Measurements from ENCODE around the gene TCEA3. TPM values are rescaled to one million over a fixed set of nuclear protein-coding genes. Genes with fewer than 3 reads are reported as not detected.

Gene TCEA3
- total and polyA plus RNA-seq, 10 of the 15 experiments (the other 5 are each of a cell fraction or from before 2014, with no cell fraction given): 0.06 to 0.23 (median 0.08) TPM; not detected in 7

- ChIA-PET RAD21 (ENCODE audit: unreplicated experiment) (no interaction called here), CTCF (no interaction called here), POLR2A (no interaction called here), SMC1A (ENCODE audit: uncharacterized antibody, unreplicated experiment) (no interaction called here)
- Histone ChIP-seq H3K9ac (ENCODE audit: control insufficient read depth, insufficient read depth, low read length) (no peak overlapping the region), H3K27ac (ENCODE audit: control insufficient read depth, insufficient read depth) (no peak overlapping the region), H2AFZ (ENCODE audit: control insufficient read depth, low read depth, low read length) (no peak overlapping the region), H4K20me1 (ENCODE audit: control insufficient read depth, insufficient read depth) (no peaks in the 10 kb centered on the region), H3K4me3 (no peak overlapping the region), H3K4me2 (ENCODE audit: control insufficient read depth, insufficient read depth) (no peak overlapping the region), H3K36me3 (ENCODE audit: control insufficient read depth in 2 of 2, insufficient read depth in 2 of 2, low read length in 1 of 2) (no peaks in the 10 kb centered on the region), H3K27me3 (replicated peaks in 1 of 2; ENCODE audit: control insufficient read depth in 2 of 2, insufficient read depth in 2 of 2, low read length in 1 of 2) (peaks cover 0 to 2% of the 10 kb centered on the region in 2 experiments; a peak in 2 of 4 replicates), H3K9me3 (replicated peaks; ENCODE audit: control insufficient read depth, insufficient read depth, low read length) (no peaks in the 10 kb centered on the region), H3K79me2 (ENCODE audit: control insufficient read depth, insufficient read depth, low read length) (no peaks in the 10 kb centered on the region), H3K4me1 (ENCODE audit: control insufficient read depth, insufficient read depth, low read length) (peaks cover 3% of the 10 kb centered on the region; the same call in 1 of the 2 replicates)
- in situ Hi-C loops (cut with MboI): no loop called here
- TF ChIP-seq SPI1 (IDR thresholded peaks at IDR 0.05; ENCODE audit: borderline replicate concordance, insufficient read depth, low read depth, low read length) (peak; percentile 34; the same call in 1 of the 2 replicates), HCFC1 (IDR thresholded peaks at IDR 0.05; ENCODE audit: low read length) (no peak), JUND (IDR thresholded peaks at IDR 0.05; ENCODE audit: low read depth, low read length) (no peak)
- intact Hi-C loops (cut with micrococcal nuclease; ENCODE audit: unreplicated experiment): no loop called here
- no peak for DNase-seq (ENCODE audit: low read depth, low spot score)
- BruUV-seq (replicated peaks): no TSS peak
- WGBS (ENCODE audit: insufficient coverage, insufficient replicate concordance, low lambda C conversion rate, missing lambda C conversion rate): 56% methylated on average over 5 of the region's 5 CpGs
- no peak for ATAC-seq
- no peak for FAIRE-seq
Observed at GRCh38 chr1:23381233-23381885, 43.2 kb downstream of the TCEA3 start.

- WGBS (ENCODE audit: insufficient coverage, insufficient replicate concordance, low lambda C conversion rate, missing lambda C conversion rate): 53% methylated on average over 5 of the region's 5 CpGs
- Histone ChIP-seq H3K36me3 (ENCODE audit: control insufficient read depth in 2 of 2, insufficient read depth in 2 of 2, low read length in 1 of 2) (no peaks in the 10 kb centered on the region), H3K4me3 (no peak overlapping the region), H3K27me3 (replicated peaks in 1 of 2; ENCODE audit: control insufficient read depth in 2 of 2, insufficient read depth in 2 of 2, low read length in 1 of 2) (peaks cover 0 to 2% of the 10 kb centered on the region in 2 experiments; a peak in 2 of 4 replicates), H3K4me2 (ENCODE audit: control insufficient read depth, insufficient read depth) (no peak overlapping the region), H3K79me2 (ENCODE audit: control insufficient read depth, insufficient read depth, low read length) (no peaks in the 10 kb centered on the region), H3K9ac (ENCODE audit: control insufficient read depth, insufficient read depth, low read length) (no peak overlapping the region), H3K27ac (ENCODE audit: control insufficient read depth, insufficient read depth) (no peak overlapping the region), H2AFZ (ENCODE audit: control insufficient read depth, low read depth, low read length) (no peak overlapping the region), H3K4me1 (ENCODE audit: control insufficient read depth, insufficient read depth, low read length) (peaks cover 3% of the 10 kb centered on the region; the same call in 1 of the 2 replicates), H4K20me1 (ENCODE audit: control insufficient read depth, insufficient read depth) (no peaks in the 10 kb centered on the region), H3K9me3 (replicated peaks; ENCODE audit: control insufficient read depth, insufficient read depth, low read length) (no peaks in the 10 kb centered on the region)
- ChIA-PET POLR2A (no interaction called here), SMC1A (ENCODE audit: uncharacterized antibody, unreplicated experiment) (no interaction called here), RAD21 (ENCODE audit: unreplicated experiment) (no interaction called here), CTCF (no interaction called here)
- FAIRE-seq: no peak
- intact Hi-C loops (cut with micrococcal nuclease; ENCODE audit: unreplicated experiment): no loop called here
- BruUV-seq (replicated peaks): no TSS peak
- no peak for DNase-seq (ENCODE audit: low read depth, low spot score)
- ATAC-seq: no peak
- in situ Hi-C loops (cut with MboI): no loop called here
- TF ChIP-seq SKIL (IDR thresholded peaks at IDR 0.05; ENCODE audit: low read depth, poor library complexity, severe bottlenecking) (no peak), ATF3 (IDR thresholded peaks at IDR 0.05; ENCODE audit: borderline replicate concordance, extremely low read depth, low read depth, low read length) (no peak), HDGF (IDR thresholded peaks at IDR 0.05) (no peak), ZNF274 (IDR thresholded peaks at IDR 0.05; ENCODE audit: insufficient read depth, insufficient read length) (no peak), CHD1 (IDR thresholded peaks at IDR 0.05; ENCODE audit: low read depth, low read length) (no peak), TCF3 (IDR thresholded peaks at IDR 0.05; ENCODE audit: borderline replicate concordance, insufficient read depth, low read depth, low read length) (no peak), KAT2A (conservative IDR thresholded peaks at IDR 0.05; ENCODE audit: control insufficient read depth, low read depth, low read length) (no peak), SIN3A (IDR thresholded peaks at IDR 0.05; ENCODE audit: low read depth, low read length) (no peak), KLF5 (IDR thresholded peaks at IDR 0.05; ENCODE audit: partially characterized antibody) (no peak), CHD2 (IDR thresholded peaks at IDR 0.05; ENCODE audit: borderline replicate concordance, low read depth, low read length) (no peak), CEBPB (IDR thresholded peaks at IDR 0.05; ENCODE audit: borderline replicate concordance in 1 of 2, low read depth in 2 of 2, low read length in 2 of 2) (no peak), PAX5 (IDR thresholded peaks at IDR 0.05; ENCODE audit: borderline replicate concordance, low read depth, low read length) (no peak), DPF2 (IDR thresholded peaks at IDR 0.05) (no peak), IRF4 (IDR thresholded peaks at IDR 0.05; ENCODE audit: low read depth, low read length) (no peak)
Observed at GRCh38 chr1:23380719-23381118, 43.8 kb downstream of the TCEA3 start.
